Measurements from ENCODE around the gene CERK.

Gene CERK

GRCh38 chr22:46764779-46765485, 26.9 kb upstream of the CERK start:
- no peak for ATAC-seq

GRCh38 chr22:46764140-46764680, 26.2 kb upstream of the CERK start:
- no peak for ATAC-seq

- peak in 1 of 2 donors; percentile 9 for ATAC-seq
These were observed 25.1 kb upstream of the CERK start for GRCh38 chr22:46763051-46763705.

- ATAC-seq: peak; percentile 95 to 96
These were observed 24.4 kb upstream of the CERK start, which contains the start of gene TBC1D22A for GRCh38 chr22:46762238-46763050. Gene TBC1D22A (plus strand): TSS chr22:46762650. CDS start chr22:46762787, 137 bp downstream.

- ATAC-seq: peak; percentile 2 to 3
These were observed 23.6 kb upstream of the CERK start for GRCh38 chr22:46761539-46762237.

- no peak for ATAC-seq
These were observed 23.0 kb upstream of the CERK start for GRCh38 chr22:46761017-46761416.

- no peak for ATAC-seq
These were observed 20.8 kb upstream of the CERK start for GRCh38 chr22:46758867-46759290.

GRCh38 chr22:46758121-46758520, 20.1 kb upstream of the CERK start:
- ATAC-seq: no peak

GRCh38 chr22:46757104-46757503, 19.1 kb upstream of the CERK start:
- ATAC-seq: no peak

GRCh38 chr22:46756097-46756496, 18.0 kb upstream of the CERK start:
- ATAC-seq: no peak

GRCh38 chr22:46755525-46755924, 17.5 kb upstream of the CERK start:
- no peak for ATAC-seq

- no peak for ATAC-seq
These were observed 16.8 kb upstream of the CERK start for GRCh38 chr22:46754826-46755225.

- ATAC-seq: peak; percentile 81 to 85
These were observed 16.2 kb upstream of the CERK start for GRCh38 chr22:46754110-46754799.

GRCh38 chr22:46753761-46754109, 15.7 kb upstream of the CERK start:
- no peak for ATAC-seq

- ATAC-seq: no peak
These were observed 15.3 kb upstream of the CERK start for GRCh38 chr22:46753360-46753759.

GRCh38 chr22:46752988-46753310, 14.9 kb upstream of the CERK start:
- ATAC-seq: no peak

- ATAC-seq: no peak
These were observed 14.4 kb upstream of the CERK start for GRCh38 chr22:46752286-46752987.

GRCh38 chr22:46750863-46751443, 12.9 kb upstream of the CERK start:
- ATAC-seq: no peak

- no peak for ATAC-seq
These were observed 12.4 kb upstream of the CERK start for GRCh38 chr22:46750530-46750800.

GRCh38 chr22:46749682-46750529, 11.9 kb upstream of the CERK start:
- no peak for ATAC-seq
